DOHH2 (cell line): ENCODE measurements around the gene THBS1.

Experiments
- H3F3A ChIP-seq: fragments of 200-600 bp; sonication (generic), shearing (Covaris generic); 2 replicates; pipeline ENCODE4 v1.6.0; 2016; ENCODE audit warnings: antibody characterized with exemption, mild to moderate bottlenecking; ENCODE audit not compliant: control insufficient read depth, insufficient read depth
- H3K27ac ChIP-seq: fragments of 200-600 bp; sonication (generic); 2 replicates; pipeline ENCODE4 v1.5.1; 2014; ENCODE audit warnings: low read depth, mild to moderate bottlenecking, low read length, moderate library complexity
- H3K27me3 ChIP-seq: fragments of 200-600 bp; sonication (generic); 2 replicates; pipeline ENCODE4 v1.6.1; 2014; ENCODE audit warnings: mild to moderate bottlenecking, low read length, mixed read lengths; ENCODE audit not compliant: control insufficient read depth
- H3K36me3 ChIP-seq: fragments of 200-600 bp; sonication (generic); 2 replicates; pipeline ENCODE4 v1.6.1; 2014; ENCODE audit warnings: mild to moderate bottlenecking, low read length, moderate library complexity, mixed read lengths; ENCODE audit not compliant: control insufficient read depth
- H3K4me1 ChIP-seq: fragments of 200-600 bp; sonication (generic); 2 replicates; pipeline ENCODE4 v1.6.1; 2014; ENCODE audit warnings: mild to moderate bottlenecking, low read length, mixed read lengths; ENCODE audit not compliant: control insufficient read depth
- H3K4me2 ChIP-seq: fragments of 200-600 bp; sonication (generic); 2 replicates; pipeline ENCODE4 v1.6.0; 2014; ENCODE audit warnings: mild to moderate bottlenecking, low read length, moderate library complexity
- H3K4me3 ChIP-seq: fragments of 200-600 bp; sonication (generic); 2 replicates; pipeline ENCODE4 v1.5.1; 2014; ENCODE audit warnings: mild to moderate bottlenecking, low read length, mixed read lengths
- H3K79me2 ChIP-seq: fragments of 200-600 bp; sonication (generic); 2 replicates; pipeline ENCODE4 v1.6.1; 2014; ENCODE audit warnings: mild to moderate bottlenecking, low read length, mixed read lengths; ENCODE audit not compliant: control insufficient read depth
- H3K9me2 ChIP-seq: fragments of 200-600 bp; sonication (generic); replicated peaks from 2 replicates; pipeline ENCODE4 v1.6.1; 2014; ENCODE audit warnings: mild to moderate bottlenecking, low read length, mixed read lengths; ENCODE audit not compliant: control insufficient read depth
- H3K9me3 ChIP-seq: fragments of 200-600 bp; sonication (generic); 2 replicates; pipeline ENCODE4 v1.6.1; 2014; ENCODE audit warnings: antibody characterized with exemption, low read length, mixed read lengths; ENCODE audit not compliant: control insufficient read depth, insufficient read depth
- H4K20me1 ChIP-seq: fragments of 200-600 bp; sonication (generic); 2 replicates; pipeline ENCODE4 v1.6.0; 2014; ENCODE audit warnings: low read depth, mild to moderate bottlenecking, antibody characterized with exemption, low read length, moderate library complexity; ENCODE audit not compliant: control insufficient read depth, insufficient read depth
- CTCF ChIP-seq: fragments of 200-600 bp; sonication (generic); IDR thresholded peaks from one replicate; pipeline ENCODE4 v1.5.1; 2014; ENCODE audit warnings: antibody characterized with exemption, mild to moderate bottlenecking, low read depth, low read length; ENCODE audit not compliant: poor library complexity, severe bottlenecking
- EZH2phosphoT487 ChIP-seq: fragments of 200-600 bp; sonication (generic); IDR thresholded peaks from 2 replicates; pipeline ENCODE4 v1.6.1; 2017; ENCODE audit warnings: borderline replicate concordance, mild to moderate bottlenecking, antibody characterized with exemption, low read length, moderate library complexity, mixed read lengths

Gene THBS1

GRCh38 chr15:39556461-39556860 lies 24.4 kb upstream of the THBS1 start:
- H3F3A ChIP-seq: no peaks in the 10 kb centered on the region
- H4K20me1 ChIP-seq: no peaks in the 10 kb centered on the region
- TF ChIP-seq EZH2phosphoT487: no peak
- no peak for TF ChIP-seq CTCF
- H3K9me2 ChIP-seq: no peaks in the 10 kb centered on the region
- H3K79me2 ChIP-seq: no peaks in the 10 kb centered on the region
- H3K9me3 ChIP-seq: no peaks in the 10 kb centered on the region
- H3K4me1 ChIP-seq: no peaks in the 10 kb centered on the region
- H3K4me2 ChIP-seq: no peak overlapping the region
- no peak overlapping the region for H3K27ac ChIP-seq
- H3K27me3 ChIP-seq: no peaks in the 10 kb centered on the region
- H3K4me3 ChIP-seq: no peak overlapping the region
- no peaks in the 10 kb centered on the region for H3K36me3 ChIP-seq

GRCh38 chr15:39558421-39558820 lies 22.5 kb upstream of the THBS1 start:
- TF ChIP-seq EZH2phosphoT487 (no peak), CTCF (no peak)
- no peaks in the 10 kb centered on the region for H3K27me3 ChIP-seq
- no peaks in the 10 kb centered on the region for H3K9me3 ChIP-seq
- H3K79me2 ChIP-seq: no peaks in the 10 kb centered on the region
- H3K27ac ChIP-seq: no peak overlapping the region
- no peaks in the 10 kb centered on the region for H3K9me2 ChIP-seq
- no peak overlapping the region for H3K4me3 ChIP-seq
- H3K36me3 ChIP-seq: no peaks in the 10 kb centered on the region
- no peaks in the 10 kb centered on the region for H3K4me1 ChIP-seq
- H3F3A ChIP-seq: no peaks in the 10 kb centered on the region
- H3K4me2 ChIP-seq: no peak overlapping the region
- H4K20me1 ChIP-seq: no peaks in the 10 kb centered on the region

GRCh38 chr15:39564972-39565665 lies 15.8 kb upstream of the THBS1 start:
- H3K4me1 ChIP-seq: no peaks in the 10 kb centered on the region
- no peaks in the 10 kb centered on the region for H4K20me1 ChIP-seq
- no peaks in the 10 kb centered on the region for H3K9me3 ChIP-seq
- H3K27ac ChIP-seq: no peak overlapping the region
- H3F3A ChIP-seq: no peaks in the 10 kb centered on the region
- no peak overlapping the region for H3K4me3 ChIP-seq
- H3K4me2 ChIP-seq: no peak overlapping the region
- no peaks in the 10 kb centered on the region; the same call in 1 of the 2 replicates for H3K27me3 ChIP-seq
- no peaks in the 10 kb centered on the region for H3K36me3 ChIP-seq
- no peaks in the 10 kb centered on the region for H3K79me2 ChIP-seq
- no peaks in the 10 kb centered on the region for H3K9me2 ChIP-seq
- TF ChIP-seq CTCF: no peak
- no peak for TF ChIP-seq EZH2phosphoT487
